Heart right ventricle (tissue), 16 donors: ENCODE data around the gene AP5B1. TPM values are rescaled to one million over a fixed set of nuclear protein-coding genes. Genes with fewer than 3 reads are reported as not detected.

Experiments used
- ATAC-seq, 8 donors: fragments of 200-7000 bp; cut with Tn5 transposase; one replicate each; pipeline ENCODE4 v1.9.1; 2020; ENCODE audit warnings: mild to moderate bottlenecking in 8 of 8, moderate library complexity in 8 of 8, moderate number of reproducible peaks in 1 of 8
- DNase-seq, 2 donors: peaks; one replicate each; pipeline ENCODE4 v3.0.0-alpha.2; 2020
- H3K27ac ChIP-seq, 10 donors: fragments of 200-600 bp; sonication (generic) in 2 of 10; one replicate each; pipeline versions ENCODE4 v1.5.0 to v1.8.0; 2020 to 2022; ENCODE audit warnings: mild to moderate bottlenecking in 3 of 10
- H3K27me3 ChIP-seq, 7 donors: fragments of 200-600 bp; one replicate each; pipeline ENCODE4 v1.8.0; 2021 to 2022; ENCODE audit warnings: mild to moderate bottlenecking in 2 of 7
- H3K36me3 ChIP-seq, 9 donors: fragments of 200-600 bp; sonication (generic) in 1 of 9; one replicate each; pipeline versions ENCODE4 v1.5.0 to v1.8.0; 2020 to 2022; ENCODE audit warnings: mild to moderate bottlenecking in 2 of 9
- H3K4me1 ChIP-seq, 9 donors: fragments of 200-600 bp; sonication (generic) in 1 of 9; one replicate each; pipeline versions ENCODE4 v1.5.0 to v1.8.0; 2020 to 2022; ENCODE audit warnings: mild to moderate bottlenecking in 4 of 9
- H3K4me3 ChIP-seq, 10 donors: fragments of 200-600 bp; sonication (generic) in 2 of 10; one replicate each; pipeline versions ENCODE4 v1.5.0 to v1.8.0; 2020 to 2022; ENCODE audit warnings: mild to moderate bottlenecking in 7 of 10, moderate library complexity in 2 of 10
- H3K9me3 ChIP-seq, 11 donors: fragments of 200-600 bp in 10 of 11; sonication (generic) in 2 of 11; one replicate each; pipeline versions ENCODE4 v1.5.0 to v1.8.0; 2013 to 2022; ENCODE audit warnings: mild to moderate bottlenecking in 2 of 11, control low read depth in 1 of 11, moderate library complexity in 1 of 11
- CTCF ChIP-seq, 9 donors: fragments of 200-600 bp; sonication (generic) in 2 of 9; IDR thresholded peaks; one replicate each; pipeline versions ENCODE4 v1.5.0 to v1.8.0; 2021 to 2022; ENCODE audit warnings: antibody characterized with exemption in 9 of 9, mild to moderate bottlenecking in 5 of 9, moderate library complexity in 1 of 9
- WGBS, 2 donors: extraction: QIAGEN DNeasy Blood & Tissue Kit; methylation state at CpG; one replicate each; pipeline ENCODE4 v1.1.7; 2013; ENCODE audit warnings: inconsistent platforms in 1 of 2; 5-methylcytosine and 5-hydroxymethylcytosine counted together
- intact Hi-C, 10 donors: fragments of 100-400 bp; cut with DNase I; formaldehyde crosslinking; loops; one replicate each; pipeline versions ENCODE4 v1.11.1 to v1.14.2; 2022
- polyA plus RNA-seq, 2 donors: library from polyadenylated mRNA; stranded (reverse); fragments of 200-250 nt; gene quantifications; one replicate each; pipeline ENCODE4 v1.2.3, GENCODE V29; 2013
- total RNA-seq, 10 donors: library from RNA; stranded (reverse); fragmentation: NEBNext Ultra II Directional in 3 of 10; extraction: Animal tissue kit (Norgen Biotek cat#: 25700) in 3 of 10; gene quantifications; one replicate each; pipeline versions ENCODE4 v1.2.1 to v1.2.4, GENCODE V29; 2021 to 2023
- donor health status: Arrhythmogenic right ventricular cardiomyopathy.
- donor health status: ischemic (EF 13 %, LVEDD 7.1; RV severe dilation, severe dysfunction).
- donor health status: healthy with polysubstance abuse.
- donor health status: DM: no; HTN: yes; CAD: no.
- donor health status: DM: no; HTN: no; CAD: no.
- donor health status: ischemic (EF 25% LVEDD 6.9; RV normal size, moderate dysfunction).
- donor health status: ischemic (EF 25% LVEDD 5.7; RV mildly dilated, moderate dysfunction).
- donor health status: healthy.
- donor health status: DM: yes; HTN: yes; CAD: no.
- donor health status: Ischemic cardiomyopathy.
- donor health status: ischemic (EF 35%, LVEDD 5.7; RV mildly dilated, moderate dysfunction).
- donor health status: nonischemic (EF 11% LVEDD 7.7; RV severe dilation, severe dysfunction).
- donor health status: DM: yes; HTN: yes; CAD: no.
- donor health status: PGD.
- donor health status: ischemic (EF 29% LVEDD 5.4; RV normal size, mild dysfunction).
- donor health status: nonischemic (EF 23%, LVEDD 6.1; RV moderate dilation, normal function).

The AP5B1 gene
- total and polyA plus RNA-seq, 12 donors, result 5.0 to 12.8 (median 6.9) TPM

GRCh38 chr11:65803797-65804492 lies 23.2 kb upstream of the AP5B1 start:
- ATAC-seq, result peak in 1 of 8 donors; percentile 38
- WGBS, 2 donors, result 56 to 58% methylated on average over 21 of the region's 21 CpGs
- Histone ChIP-seq H3K4me1 (no peaks in the 10 kb centered on the region), H3K36me3 (no peaks in the 10 kb centered on the region), H3K27me3 (peaks cover 0 to 92% (median 72%) of the 10 kb centered on the region in 7 donors), H3K9me3 (no peaks in the 10 kb centered on the region), H3K4me3 (no peak overlapping the region), H3K27ac (no peak overlapping the region)
- intact Hi-C loops, result no loop called here
- TF ChIP-seq CTCF (IDR thresholded peaks at IDR 0.05), result no peak
- no peak for DNase-seq

DNA sequence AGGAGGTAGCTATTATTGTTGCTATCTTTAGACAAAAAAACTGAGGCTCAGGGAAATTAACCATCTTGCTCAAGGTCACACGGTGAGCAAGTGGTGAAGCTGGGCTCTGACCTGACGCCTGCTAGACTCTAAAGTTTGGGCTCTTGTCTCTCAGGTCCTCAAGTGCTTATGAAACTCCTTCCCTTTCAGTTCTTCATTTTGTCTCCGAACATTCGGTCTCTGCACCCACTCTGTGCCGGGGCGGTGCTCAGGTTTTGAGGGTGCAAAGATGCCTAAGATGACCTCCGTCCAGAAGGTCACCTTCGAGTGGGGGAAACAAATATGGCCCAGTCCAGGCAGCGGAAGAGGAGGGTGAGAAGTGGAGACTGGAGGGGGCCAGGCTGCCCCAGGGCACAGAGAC lies 22.1 kb upstream of the AP5B1 start:
- Histone ChIP-seq H3K4me1 (no peaks in the 10 kb centered on the region), H3K4me3 (no peak overlapping the region), H3K27me3 (peaks cover 0 to 92% (median 79%) of the 10 kb centered on the region in 7 donors), H3K36me3 (no peaks in the 10 kb centered on the region), H3K27ac (no peak overlapping the region), H3K9me3 (no peaks in the 10 kb centered on the region)
- no peak for ATAC-seq
- no peak for TF ChIP-seq CTCF (IDR thresholded peaks at IDR 0.05)
- 82 to 86% methylated on average over 9 of the region's 9 CpGs for WGBS, 2 donors
- intact Hi-C loops, result no loop called here
- DNase-seq, result no peak

DNA sequence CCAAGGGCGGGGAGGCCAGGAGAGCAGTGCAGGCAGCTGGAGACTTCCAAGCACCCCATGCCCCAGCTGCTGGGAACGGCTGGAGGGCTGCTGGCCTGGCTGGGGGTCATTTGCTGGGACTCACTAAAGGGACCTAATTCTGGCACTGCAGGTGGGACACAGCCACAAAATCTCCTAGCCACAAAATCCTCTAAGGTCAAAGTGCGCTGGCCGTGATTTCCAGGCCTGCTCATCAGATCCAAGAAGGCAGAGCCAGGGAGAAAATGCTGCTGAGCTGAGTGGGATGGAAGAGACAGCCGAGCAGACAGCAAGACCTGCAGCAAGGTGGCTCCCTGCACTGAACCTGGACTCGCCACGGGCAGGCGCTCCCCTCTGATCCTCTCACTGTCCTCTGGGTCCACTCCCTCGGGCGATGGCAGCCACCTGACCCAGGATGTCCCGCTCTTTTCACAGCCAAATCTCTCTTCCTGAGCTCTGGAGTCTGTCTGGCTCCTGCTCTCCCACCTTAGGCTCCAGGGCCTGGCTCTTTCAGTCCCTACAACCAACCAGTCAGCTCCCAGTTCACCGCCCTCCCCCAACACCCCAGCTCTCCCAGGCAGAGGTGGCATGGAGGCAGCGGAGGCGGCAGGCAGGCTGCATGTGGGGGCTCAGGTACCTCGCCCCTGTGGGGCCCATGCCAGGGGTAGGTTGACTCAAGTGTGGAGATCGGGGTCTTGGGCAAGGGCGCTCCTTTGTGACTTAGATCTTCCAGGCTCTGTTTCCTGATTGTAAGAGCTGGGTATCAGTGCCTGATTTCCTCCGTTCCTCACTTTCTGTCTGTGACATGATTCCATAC lies 20.6 kb upstream of the AP5B1 start:
- no peak for TF ChIP-seq CTCF (IDR thresholded peaks at IDR 0.05)
- 76 to 80% methylated on average over 18 of the region's 18 CpGs for WGBS, 2 donors
- intact Hi-C loops, result no loop called here
- ATAC-seq (peak in 1 of 8 donors; percentile 12), DNase-seq (no peak)
- peaks cover 0 to 95% (median 86%) of the 10 kb centered on the region in 7 donors for H3K27me3 ChIP-seq
- no peaks in the 10 kb centered on the region for H3K36me3 ChIP-seq
- no peak overlapping the region for H3K27ac ChIP-seq
- no peaks in the 10 kb centered on the region for H3K4me1 ChIP-seq
- no peak overlapping the region for H3K4me3 ChIP-seq
- H3K9me3 ChIP-seq, result no peaks in the 10 kb centered on the region

DNA sequence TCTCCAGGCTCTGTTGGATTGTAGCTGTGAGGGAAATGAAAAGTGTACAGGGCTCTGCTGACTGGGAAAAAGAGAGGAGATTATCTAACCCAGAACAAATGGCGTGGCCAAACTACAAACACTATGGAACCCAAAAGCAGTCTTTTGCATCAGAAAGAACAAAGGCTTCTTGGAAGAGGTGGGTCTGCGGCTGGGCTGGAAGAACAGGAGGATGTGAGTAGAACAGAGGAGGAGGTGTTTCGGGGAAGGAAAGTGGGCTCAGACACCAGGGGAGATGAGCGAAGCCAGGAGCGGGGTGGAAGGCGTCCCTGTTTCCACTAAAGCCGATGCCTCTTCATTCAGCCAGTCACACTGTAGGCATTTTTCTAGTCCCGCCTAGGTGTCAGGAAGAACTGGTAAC lies 18.1 kb upstream of the AP5B1 start:
- no peaks in the 10 kb centered on the region for H3K36me3 ChIP-seq
- 84 to 89% methylated on average over 8 of the region's 8 CpGs for WGBS, 2 donors
- no peak for DNase-seq
- H3K27me3 ChIP-seq, result peaks cover 0 to 83% (median 72%) of the 10 kb centered on the region in 7 donors
- H3K27ac ChIP-seq, result no peak overlapping the region
- intact Hi-C loops, result no loop called here
- H3K9me3 ChIP-seq, result no peaks in the 10 kb centered on the region
- no peak for TF ChIP-seq CTCF (IDR thresholded peaks at IDR 0.05)
- ATAC-seq, result no peak
- H3K4me3 ChIP-seq, result no peak overlapping the region
- H3K4me1 ChIP-seq, result no peaks in the 10 kb centered on the region
